GM12891 (cell line): ENCODE measurements around the gene SRSF7.
A peak's percentile ranks its signal among the peaks of the same experiment; 100 is the strongest.

Source experiments
- DNase-seq: peaks from one replicate; pipeline ENCODE4 v3.0.0; 2011; ENCODE audit warnings: low spot score; ENCODE audit not compliant: insufficient read length
- FAIRE-seq: peaks from 2 replicates; lab custom pipeline; 2011; peaks lifted over from hg19 to GRCh38; lab: Jason Lieb, UNC
- PAX5 ChIP-seq: IDR thresholded peaks from 2 replicates; pipeline ENCODE4 v1.6.1; 2011; ENCODE audit warnings: low read length, moderate library complexity, mild to moderate bottlenecking; ENCODE audit not compliant: insufficient read depth, severe bottlenecking
- POLR2A ChIP-seq: IDR thresholded peaks from 2 replicates; pipeline ENCODE4 v1.6.1; 2011; ENCODE audit warnings: low read depth, low read length, control low read depth
- POLR2AphosphoS5 ChIP-seq: IDR thresholded peaks from 2 replicates; pipeline ENCODE4 v1.6.1; 2011; ENCODE audit warnings: low read depth, low read length, control low read depth
- POU2F2 ChIP-seq: IDR thresholded peaks from 2 replicates; pipeline ENCODE4 v1.6.1; 2011; ENCODE audit warnings: low read depth, mild to moderate bottlenecking, control low read depth, low read length, moderate library complexity
- SPI1 ChIP-seq: IDR thresholded peaks from 2 replicates; pipeline ENCODE4 v1.6.1; 2011; ENCODE audit warnings: low read depth, low read length, control low read depth
- TAF1 ChIP-seq: IDR thresholded peaks from 2 replicates; pipeline ENCODE4 v1.6.1; 2011; ENCODE audit warnings: low read depth, low read length, control low read depth

SRSF7 gene

GRCh38 chr2:38754506-38754905 lies 3.3 kb upstream of the SRSF7 start:
- no peak for FAIRE-seq
- TF ChIP-seq POU2F2 (no peak), PAX5 (no peak), SPI1 (no peak), POLR2A (no peak), POLR2AphosphoS5 (no peak), TAF1 (no peak)
- DNase-seq = no peak

DNA sequence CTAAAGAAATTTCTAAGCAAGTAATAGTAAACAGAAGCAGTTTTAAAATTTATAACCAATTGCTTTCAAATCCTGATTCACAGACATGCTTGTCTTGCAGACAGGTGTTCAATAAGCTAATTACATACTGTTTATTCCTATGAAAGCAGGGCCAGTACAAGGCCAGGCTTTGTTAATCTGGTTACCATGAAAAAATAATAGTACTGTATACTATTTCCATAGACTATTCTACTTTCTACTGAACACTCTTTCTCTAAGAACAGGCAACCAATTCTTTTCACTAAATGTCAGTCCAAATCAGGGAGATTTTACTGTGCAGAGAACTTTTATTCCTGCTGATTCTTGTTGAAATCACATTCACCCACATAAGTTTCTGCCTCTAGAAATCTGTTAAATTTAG lies 2.9 kb upstream of the SRSF7 start:
- DNase-seq (no peak), FAIRE-seq (no peak)
- no peak for TF ChIP-seq POLR2A
- no peak for TF ChIP-seq SPI1
- TF ChIP-seq POLR2AphosphoS5 = no peak
- TF ChIP-seq PAX5 = no peak

DNA sequence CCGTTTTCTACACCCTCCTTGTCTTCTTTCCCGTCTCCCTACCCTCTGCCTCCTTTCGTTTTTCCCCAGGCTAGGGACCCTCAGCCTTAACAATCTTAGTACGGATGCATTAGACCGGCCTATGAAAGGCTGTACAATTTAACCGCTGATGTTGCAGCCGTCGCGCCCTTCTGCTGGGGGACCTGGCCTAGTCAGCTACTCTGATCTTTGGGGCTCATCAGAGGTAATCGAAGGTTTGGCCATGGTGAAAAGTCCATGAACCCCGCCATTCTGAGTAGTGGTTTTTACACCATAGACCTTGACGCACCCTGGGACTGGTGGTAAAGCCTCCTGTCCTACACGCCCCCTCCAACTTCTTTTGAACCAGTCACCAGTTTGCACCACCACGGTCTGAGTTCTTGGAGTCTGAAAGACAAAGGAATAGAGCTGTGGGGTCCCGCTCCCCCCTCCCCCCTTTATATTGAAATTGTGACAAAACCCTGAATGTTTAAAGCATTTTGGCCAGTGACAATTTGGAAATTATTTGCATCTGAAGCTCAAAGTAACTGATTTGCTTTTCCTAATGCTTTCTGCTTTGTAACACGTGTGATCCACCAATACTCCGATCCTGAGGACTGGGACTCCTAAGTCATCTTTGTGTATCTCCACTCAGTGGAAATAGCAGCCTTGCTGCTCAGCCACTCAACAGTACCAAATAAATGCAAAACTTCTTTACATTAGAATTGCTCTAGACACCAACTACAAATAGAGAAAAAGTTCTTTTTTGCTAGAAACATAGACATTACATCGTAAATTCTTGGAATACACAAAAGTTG lies 642 bp upstream of the SRSF7 start:
- TF ChIP-seq POLR2AphosphoS5 (no peak), POU2F2 (no peak), POLR2A (no peak)
- DNase-seq (no peak), FAIRE-seq (no peak)

- no peak for FAIRE-seq
Measured at GRCh38 chr2:38750011-38750890, 910 bp downstream of the SRSF7 start.

GRCh38 chr2:38748943-38749804 lies 2.0 kb downstream of the SRSF7 start:
- 0 out of 2 replicates have a peak, but pooled peaks have one; percentile 11 for TF ChIP-seq POLR2A
- no peak; the same call in 1 of the 2 replicates for TF ChIP-seq POLR2AphosphoS5
- TF ChIP-seq PAX5 = no peak
- DNase-seq (no peak), FAIRE-seq (no peak)

More at GRCh38 chr2:38750011-38750890, 910 bp downstream of the SRSF7 start:
- peak; percentile 24 for DNase-seq
- TF ChIP-seq POLR2AphosphoS5 (no peak), SPI1 (0 out of 2 replicates have a peak, but pooled peaks have one; percentile 26), TAF1 (no peak; the same call in 1 of the 2 replicates)

GRCh38 chr2:38748391-38748790 lies 2.8 kb downstream of the SRSF7 start:
- FAIRE-seq = no peak
- DNase-seq = no peak
- TF ChIP-seq POLR2AphosphoS5 = no peak
- no peak for TF ChIP-seq PAX5
- TF ChIP-seq SPI1 = no peak
- no peak for TF ChIP-seq TAF1
- no peak for TF ChIP-seq POU2F2
- TF ChIP-seq POLR2A = no peak

GRCh38 chr2:38747819-38748218 lies 3.3 kb downstream of the SRSF7 start:
- DNase-seq = no peak
- TF ChIP-seq POLR2AphosphoS5 (no peak), SPI1 (no peak), POLR2A (no peak), PAX5 (no peak), TAF1 (no peak), POU2F2 (no peak)
- no peak for FAIRE-seq

- FAIRE-seq (no peak), DNase-seq (no peak)
- no peak for TF ChIP-seq POU2F2
- no peak for TF ChIP-seq SPI1
- TF ChIP-seq POLR2A = peak; percentile 45; the same call in 1 of the 2 replicates
Measured at GRCh38 chr2:38747007-38747424, 4.1 kb downstream of the SRSF7 start.

- TF ChIP-seq POLR2AphosphoS5 = no peak
- peak; percentile 30; the same call in 1 of the 2 replicates for TF ChIP-seq POLR2A
- no peak for FAIRE-seq
- DNase-seq = no peak
Measured at GRCh38 chr2:38745267-38745666, 5.9 kb downstream of the SRSF7 start.
